BLaER1 treated with 17β-estradiol and CSF1 and Interleukin-3, amounts not matched to agents 10 nM and 100 nM (cell line): Measurements from ENCODE around the gene SLC22A31.

Experiments used
- H3K27ac ChIP-seq, 11 experiments: shearing (Covaris generic); formaldehyde crosslinking; 2 replicates each; pipeline ENCODE4 v1.8.1; 2022
- H3K27me3 ChIP-seq, 11 experiments: shearing (Covaris generic); formaldehyde crosslinking; 2 replicates each; pipeline ENCODE4 v1.8.1; 2022
- H3K36me3 ChIP-seq, 11 experiments: shearing (Covaris generic); formaldehyde crosslinking; 2 replicates each; pipeline ENCODE4 v1.8.1; 2022
- H3K4me1 ChIP-seq, 10 experiments: shearing (Covaris generic); formaldehyde crosslinking; 2 replicates each; pipeline ENCODE4 v1.8.1; 2022
- H3K4me2 ChIP-seq, 11 experiments: shearing (Covaris generic); formaldehyde crosslinking; 2 replicates each; pipeline ENCODE4 v1.8.1; 2022
- H3K4me3 ChIP-seq, 10 experiments: shearing (Covaris generic); formaldehyde crosslinking; 2 replicates each; pipeline ENCODE4 v1.8.1; 2022
- H3K9ac ChIP-seq, 11 experiments: shearing (Covaris generic); formaldehyde crosslinking; 2 replicates each; pipeline ENCODE4 v1.8.1; 2022
- H3K9me3 ChIP-seq, 11 experiments: shearing (Covaris generic); formaldehyde crosslinking; replicated peaks in 1 of 11; 2 replicates each; pipeline ENCODE4 v1.8.1; 2022
- H4K20me1 ChIP-seq, 11 experiments: shearing (Covaris generic); formaldehyde crosslinking; 2 replicates each; pipeline ENCODE4 v1.8.1; 2022
- Cebpa-rat ChIP-seq, 11 experiments: shearing (Covaris generic); IDR thresholded peaks; 2 replicates each; pipeline ENCODE4 v1.8.1; 2022

SLC22A31 gene

GRCh38 chr16:89210165-89210903, 10.0 kb upstream of the SLC22A31 start:
- no peak for TF ChIP-seq Cebpa-rat (IDR thresholded peaks at IDR 0.05)
- Histone ChIP-seq H3K4me1 (peaks cover 0 to 19% (median 12%) of the 10 kb centered on the region in 10 experiments; a peak in 13 of 20 replicates), H3K27me3 (no peaks in the 10 kb centered on the region), H3K9me3 (no peaks in the 10 kb centered on the region), H3K4me3 (no peak overlapping the region), H3K27ac (no peak overlapping the region), H3K36me3 (no peaks in the 10 kb centered on the region), H4K20me1 (no peaks in the 10 kb centered on the region; a peak in 1 of 22 replicates), H3K9ac (peak overlapping the region in 1 of 11 experiments; percentile 3; a peak in 2 of 22 replicates), H3K4me2 (peak overlapping the region in 8 of 11 experiments; percentile 7 to 58 (median 33); a peak in 13 of 22 replicates)

- Histone ChIP-seq H3K36me3 (no peaks in the 10 kb centered on the region), H3K4me2 (no peak overlapping the region), H3K27ac (no peak overlapping the region), H3K4me1 (peaks cover 0 to 17% (median 12%) of the 10 kb centered on the region in 10 experiments; a peak in 13 of 20 replicates), H3K9ac (no peak overlapping the region), H3K4me3 (no peak overlapping the region), H4K20me1 (no peaks in the 10 kb centered on the region; a peak in 1 of 22 replicates), H3K9me3 (no peaks in the 10 kb centered on the region), H3K27me3 (no peaks in the 10 kb centered on the region; a peak in 1 of 22 replicates)
- no peak for TF ChIP-seq Cebpa-rat (IDR thresholded peaks at IDR 0.05)
Observed at GRCh38 chr16:89209522-89210044, 9.2 kb upstream of the SLC22A31 start.

- H4K20me1 ChIP-seq, result no peaks in the 10 kb centered on the region; a peak in 1 of 22 replicates
- peaks cover 2 to 12% (median 7%) of the 10 kb centered on the region in 11 experiments; a peak in 19 of 22 replicates for H3K27me3 ChIP-seq
- peaks cover 0 to 17% (median 12%) of the 10 kb centered on the region in 10 experiments; a peak in 13 of 20 replicates for H3K4me1 ChIP-seq
- H3K9me3 ChIP-seq, result peaks cover 0 to 5% (median 3%) of the 10 kb centered on the region in 11 experiments; a peak in 11 of 22 replicates
- no peak overlapping the region for H3K27ac ChIP-seq
- H3K4me2 ChIP-seq, result no peak overlapping the region
- no peaks in the 10 kb centered on the region for H3K36me3 ChIP-seq
- TF ChIP-seq Cebpa-rat (IDR thresholded peaks at IDR 0.05), result no peak
- no peak overlapping the region for H3K9ac ChIP-seq
- no peak overlapping the region for H3K4me3 ChIP-seq
Observed at GRCh38 chr16:89207993-89208392, 7.7 kb upstream of the SLC22A31 start.

GRCh38 chr16:89202422-89203215, 2.3 kb upstream of the SLC22A31 start:
- Histone ChIP-seq H3K9ac (no peak overlapping the region), H3K27ac (no peak overlapping the region), H4K20me1 (no peaks in the 10 kb centered on the region; a peak in 1 of 22 replicates), H3K9me3 (peaks cover 7 to 16% (median 11%) of the 10 kb centered on the region in 11 experiments; a peak in 19 of 22 replicates), H3K4me3 (peak overlapping the region in 1 of 10 experiments; percentile 49; a peak in 1 of 20 replicates), H3K4me1 (peaks cover 0 to 13% (median 5%) of the 10 kb centered on the region in 10 experiments; a peak in 6 of 20 replicates), H3K27me3 (peaks cover 36 to 53% (median 47%) of the 10 kb centered on the region in 11 experiments), H3K4me2 (peak overlapping the region in 4 of 11 experiments; percentile 26 to 59 (median 51); a peak in 3 of 22 replicates), H3K36me3 (no peaks in the 10 kb centered on the region)
- TF ChIP-seq Cebpa-rat (IDR thresholded peaks at IDR 0.05), result no peak

- Histone ChIP-seq H3K27ac (no peak overlapping the region), H3K9me3 (peaks cover 7 to 16% (median 11%) of the 10 kb centered on the region in 11 experiments; a peak in 19 of 22 replicates), H3K36me3 (no peaks in the 10 kb centered on the region), H3K4me3 (peak overlapping the region in 9 of 10 experiments; percentile 28 to 61 (median 47); a peak in 13 of 20 replicates), H3K4me1 (peaks cover 0 to 13% (median 5%) of the 10 kb centered on the region in 10 experiments; a peak in 6 of 20 replicates), H4K20me1 (no peaks in the 10 kb centered on the region; a peak in 1 of 22 replicates), H3K4me2 (peak overlapping the region; percentile 29 to 60 (median 51); a peak in 18 of 22 replicates), H3K27me3 (peaks cover 36 to 53% (median 47%) of the 10 kb centered on the region in 11 experiments), H3K9ac (no peak overlapping the region)
- no peak for TF ChIP-seq Cebpa-rat (IDR thresholded peaks at IDR 0.05)
Observed at GRCh38 chr16:89201439-89202377, 1.4 kb upstream of the SLC22A31 start.

GRCh38 chr16:89200850-89201411, 594 bp upstream of the SLC22A31 start:
- H3K9me3 ChIP-seq, result peaks cover 7 to 16% (median 11%) of the 10 kb centered on the region in 11 experiments; a peak in 19 of 22 replicates
- peak overlapping the region in 10 of 11 experiments; percentile 25 to 60 (median 51); a peak in 15 of 22 replicates for H3K4me2 ChIP-seq
- peaks cover 0 to 13% (median 5%) of the 10 kb centered on the region in 10 experiments; a peak in 6 of 20 replicates for H3K4me1 ChIP-seq
- TF ChIP-seq Cebpa-rat (IDR thresholded peaks at IDR 0.05), result no peak
- no peaks in the 10 kb centered on the region for H3K36me3 ChIP-seq
- H3K9ac ChIP-seq, result no peak overlapping the region
- peak overlapping the region in 3 of 10 experiments; percentile 16 to 42 (median 24); a peak in 4 of 20 replicates for H3K4me3 ChIP-seq
- H4K20me1 ChIP-seq, result no peaks in the 10 kb centered on the region; a peak in 1 of 22 replicates
- H3K27me3 ChIP-seq, result peaks cover 36 to 53% (median 47%) of the 10 kb centered on the region in 11 experiments
- H3K27ac ChIP-seq, result no peak overlapping the region

- H3K9me3 ChIP-seq, result peaks cover 7 to 16% (median 11%) of the 10 kb centered on the region in 11 experiments; a peak in 19 of 22 replicates
- H4K20me1 ChIP-seq, result peaks cover 0 to 2% (median 0%) of the 10 kb centered on the region in 11 experiments; a peak in 1 of 22 replicates
- TF ChIP-seq Cebpa-rat (IDR thresholded peaks at IDR 0.05), result no peak
- no peak overlapping the region for H3K9ac ChIP-seq
- H3K4me2 ChIP-seq, result peak overlapping the region in 5 of 11 experiments; percentile 2 to 37 (median 25); a peak in 2 of 22 replicates
- peaks cover 0 to 21% (median 11%) of the 10 kb centered on the region in 10 experiments; a peak in 14 of 20 replicates for H3K4me1 ChIP-seq
- no peak overlapping the region for H3K27ac ChIP-seq
- no peaks in the 10 kb centered on the region for H3K36me3 ChIP-seq
- H3K27me3 ChIP-seq, result peaks cover 36 to 53% (median 47%) of the 10 kb centered on the region in 11 experiments
- no peak overlapping the region for H3K4me3 ChIP-seq
Observed at GRCh38 chr16:89199241-89200123, 855 bp downstream of the SLC22A31 start.
